Measurements from ENCODE around the gene PTCD1.
"Not testable (repeated sequence)": the region's sequence is repeated elsewhere in the genome, so short reads cannot be mapped to it uniquely, and the experiment has no call there.

The PTCD1 gene

GRCh38 chr7:99387912-99388311 lies 50.7 kb downstream of the PTCD1 start:
- no peak for DNase-seq (ENCODE audit: low read depth in 2 of 3, low spot score in 1 of 3)

DNA sequence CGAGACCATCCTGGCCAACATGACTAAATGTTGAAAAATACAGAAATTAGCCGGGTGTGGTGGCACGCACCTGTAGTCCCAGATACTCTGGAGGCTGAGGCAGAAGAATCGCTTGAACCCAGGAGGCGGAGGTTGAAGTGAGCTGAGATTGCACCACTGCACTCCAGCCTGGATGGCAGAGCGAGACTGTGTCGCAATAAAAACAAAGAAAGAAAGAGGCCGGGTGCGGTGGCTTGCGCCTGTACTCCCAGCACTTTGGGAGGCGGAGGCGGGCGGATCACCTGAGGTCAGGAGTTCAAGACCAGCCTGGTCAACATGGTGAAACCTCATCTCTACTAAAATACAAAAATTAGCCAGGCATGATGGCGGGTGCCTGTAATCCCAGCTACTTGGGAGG lies 51.4 kb downstream of the PTCD1 start:
- DNase-seq (ENCODE audit: low read depth in 2 of 3, low spot score in 1 of 3), result not testable (repeated sequence)

DNA sequence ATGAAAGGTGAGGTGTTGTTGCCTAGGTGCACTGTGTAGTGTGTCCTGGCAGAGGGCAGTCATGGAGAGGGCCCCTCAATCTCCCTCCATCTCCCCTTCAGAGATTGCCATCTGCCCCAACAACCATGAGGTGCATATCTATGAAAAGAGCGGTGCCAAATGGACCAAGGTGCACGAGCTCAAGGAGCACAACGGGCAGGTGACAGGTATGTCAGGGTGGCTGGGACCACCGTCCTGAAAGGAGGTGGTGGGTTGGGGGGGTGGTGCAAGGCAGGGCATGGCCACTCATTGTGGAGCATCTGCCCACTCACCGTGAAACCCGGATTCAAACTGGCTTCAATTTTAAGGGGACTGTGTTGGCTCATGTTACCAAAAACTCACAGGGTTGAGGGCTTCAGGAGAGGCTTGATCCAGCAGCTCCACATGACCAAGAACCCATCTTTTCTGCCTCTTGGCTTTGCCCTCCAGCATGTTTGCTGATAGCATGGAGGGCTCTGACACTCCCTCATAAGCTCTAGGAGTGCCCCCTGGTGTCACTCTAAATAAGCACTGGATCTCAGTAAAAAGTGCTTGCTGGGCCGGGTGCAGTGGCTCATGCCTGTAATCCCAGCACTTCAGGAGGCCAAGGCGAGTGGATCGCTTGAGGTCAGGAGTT lies 51.9 kb downstream of the PTCD1 start:
- DNase-seq (ENCODE audit: low read depth in 2 of 3, low spot score in 1 of 3), result no peak

GRCh38 chr7:99385564-99385963 lies 53.0 kb downstream of the PTCD1 start:
- no peak for DNase-seq (ENCODE audit: low read depth in 2 of 3, low spot score in 1 of 3)

GRCh38 chr7:99384523-99384922 lies 54.1 kb downstream of the PTCD1 start:
- no peak for DNase-seq (ENCODE audit: low read depth in 2 of 3, low spot score in 1 of 3)

- DNase-seq (ENCODE audit: low read depth in 2 of 3, low spot score in 1 of 3), result no peak
These were observed 54.7 kb downstream of the PTCD1 start for GRCh38 chr7:99383791-99384370.

DNA sequence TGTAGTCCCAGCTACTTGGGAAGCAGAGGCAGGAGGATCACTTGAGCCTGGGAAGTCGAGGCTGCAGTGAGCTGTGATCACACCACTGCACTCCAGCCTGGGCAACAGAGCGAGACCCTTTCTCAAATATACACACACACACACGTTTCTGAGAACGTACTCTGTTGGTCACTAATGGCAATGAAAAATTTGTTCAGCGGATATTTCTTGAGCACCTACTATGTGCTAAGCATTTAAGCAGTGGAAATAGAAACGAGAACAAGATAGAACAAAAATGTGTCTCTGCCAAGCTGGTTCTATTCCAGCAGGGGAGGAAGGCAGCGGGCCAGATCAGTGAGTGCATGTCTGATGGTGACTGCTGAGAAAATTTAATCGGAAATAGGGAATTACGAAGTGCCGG lies 55.4 kb downstream of the PTCD1 start:
- no peak for DNase-seq (ENCODE audit: low read depth in 2 of 3, low spot score in 1 of 3)

- DNase-seq (ENCODE audit: low read depth in 2 of 3, low spot score in 1 of 3), result no peak
These were observed 56.9 kb downstream of the PTCD1 start for GRCh38 chr7:99381664-99382075.

DNA sequence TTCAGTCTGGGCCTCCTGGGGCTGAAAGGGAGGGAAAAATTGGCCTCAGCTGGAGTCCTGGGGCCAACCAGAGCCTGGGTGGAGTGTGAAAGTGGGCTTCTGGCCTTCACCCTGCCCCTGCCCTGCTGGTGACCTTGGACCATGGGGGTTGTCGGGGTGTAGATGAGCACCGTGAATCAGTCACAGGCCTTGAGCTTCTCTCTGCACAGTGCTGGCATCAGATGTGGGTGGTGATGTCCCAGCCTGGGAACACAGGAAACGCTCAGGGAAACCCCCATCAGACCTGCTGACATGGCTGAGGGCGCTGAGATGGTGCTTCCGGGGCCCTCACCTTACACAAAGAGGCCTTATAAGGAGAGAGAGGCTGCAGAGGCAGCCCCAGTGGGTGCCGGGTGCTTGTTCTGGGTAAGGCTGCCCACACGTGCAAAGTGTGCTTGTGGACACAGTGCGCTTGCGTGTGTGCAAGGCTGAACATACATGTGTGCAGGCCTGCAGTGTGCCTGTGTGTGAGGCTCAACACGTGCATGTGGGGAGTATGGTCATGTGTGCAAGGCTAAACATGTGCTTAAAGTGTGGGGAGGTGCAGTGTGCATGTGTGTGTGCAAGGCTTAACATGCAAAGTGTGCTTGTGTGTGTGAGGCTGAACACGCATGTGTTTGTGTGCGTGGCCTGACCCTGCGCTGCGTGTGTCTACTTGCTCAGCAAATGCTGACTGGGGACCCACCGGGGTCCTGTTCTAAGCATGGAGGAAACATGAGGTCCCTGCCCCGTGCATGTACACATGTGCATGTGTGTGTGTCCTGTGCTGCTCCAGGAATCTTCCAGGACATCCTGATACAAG lies 57.6 kb downstream of the PTCD1 start:
- DNase-seq (ENCODE audit: low read depth in 2 of 3, low spot score in 1 of 3), result peak; percentile 83 to 89 (median 84)

GRCh38 chr7:99380032-99380822 lies 58.4 kb downstream of the PTCD1 start:
- peak; percentile 32 to 49 (median 37) for DNase-seq (ENCODE audit: low read depth in 2 of 3, low spot score in 1 of 3)

- DNase-seq (ENCODE audit: low read depth in 2 of 3, low spot score in 1 of 3), result peak in 1 of 3 donors; percentile 22
These were observed 58.9 kb downstream of the PTCD1 start for GRCh38 chr7:99379693-99380031.

DNA sequence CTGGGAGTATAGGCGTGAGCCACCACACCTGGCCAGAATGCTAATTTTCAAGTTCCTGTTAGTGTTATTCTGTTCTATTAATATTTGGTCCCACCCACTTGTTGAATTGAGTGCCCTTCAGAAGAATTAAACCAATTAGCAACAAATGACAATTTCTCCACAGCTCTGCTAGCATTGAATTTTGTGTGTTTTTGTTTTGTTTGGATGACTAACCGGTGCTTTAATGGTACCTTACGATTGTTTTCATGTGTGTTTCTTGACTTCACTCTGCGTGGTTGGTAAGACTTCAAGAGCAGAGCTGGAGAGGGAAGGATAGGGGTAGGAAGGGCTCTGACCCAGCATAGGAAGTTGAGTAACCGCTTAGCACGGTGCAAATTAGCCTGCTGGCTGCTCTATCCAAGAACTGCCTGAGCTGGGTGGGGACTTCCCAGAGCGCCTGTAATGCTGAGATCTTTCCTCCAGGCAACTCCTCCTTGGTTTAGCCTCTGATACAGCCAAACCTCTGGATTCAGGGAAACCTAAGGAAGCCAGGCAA lies 59.5 kb downstream of the PTCD1 start:
- DNase-seq (ENCODE audit: low read depth in 2 of 3, low spot score in 1 of 3), result peak; percentile 30 to 45 (median 33)

DNA sequence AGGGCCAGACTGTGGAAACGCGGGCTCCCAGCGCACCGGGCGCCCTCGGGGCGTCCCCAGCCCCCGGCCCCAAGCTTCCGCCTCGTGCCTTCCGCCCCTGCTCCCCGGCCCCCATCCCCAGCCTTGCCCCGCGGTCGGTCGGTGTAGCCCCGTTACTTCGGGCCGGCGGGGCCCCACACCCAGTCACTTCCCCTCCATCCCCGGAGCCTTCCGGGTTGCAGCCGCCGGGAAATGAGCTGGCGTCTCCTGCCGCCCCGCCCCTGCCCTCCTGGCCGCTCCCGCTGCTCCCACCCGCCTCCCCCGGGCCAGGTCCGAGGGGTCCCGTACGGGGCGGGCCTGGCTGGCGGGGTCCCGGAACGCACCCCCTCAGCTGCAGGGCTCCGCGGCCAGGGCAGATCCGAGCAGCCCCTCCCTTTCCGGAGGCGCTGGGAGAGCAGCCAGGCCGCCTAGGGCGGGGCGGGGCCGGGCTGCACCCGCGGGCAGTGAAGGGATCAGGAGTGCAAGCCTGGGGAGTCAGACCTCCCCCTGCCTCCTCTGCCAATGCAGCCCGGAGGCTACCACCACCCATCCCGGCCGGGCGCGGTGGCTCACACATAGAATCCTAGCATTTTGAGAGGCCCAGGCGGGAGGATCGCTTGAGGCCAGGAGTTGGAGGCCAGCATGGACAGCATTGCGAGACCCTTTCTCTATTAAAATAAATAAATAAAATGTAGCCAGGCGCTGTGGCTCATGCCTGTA lies 63.4 kb downstream of the PTCD1 start:
- DNase-seq (ENCODE audit: low read depth in 2 of 3, low spot score in 1 of 3), result peak; percentile 39 to 66 (median 54)

DNA sequence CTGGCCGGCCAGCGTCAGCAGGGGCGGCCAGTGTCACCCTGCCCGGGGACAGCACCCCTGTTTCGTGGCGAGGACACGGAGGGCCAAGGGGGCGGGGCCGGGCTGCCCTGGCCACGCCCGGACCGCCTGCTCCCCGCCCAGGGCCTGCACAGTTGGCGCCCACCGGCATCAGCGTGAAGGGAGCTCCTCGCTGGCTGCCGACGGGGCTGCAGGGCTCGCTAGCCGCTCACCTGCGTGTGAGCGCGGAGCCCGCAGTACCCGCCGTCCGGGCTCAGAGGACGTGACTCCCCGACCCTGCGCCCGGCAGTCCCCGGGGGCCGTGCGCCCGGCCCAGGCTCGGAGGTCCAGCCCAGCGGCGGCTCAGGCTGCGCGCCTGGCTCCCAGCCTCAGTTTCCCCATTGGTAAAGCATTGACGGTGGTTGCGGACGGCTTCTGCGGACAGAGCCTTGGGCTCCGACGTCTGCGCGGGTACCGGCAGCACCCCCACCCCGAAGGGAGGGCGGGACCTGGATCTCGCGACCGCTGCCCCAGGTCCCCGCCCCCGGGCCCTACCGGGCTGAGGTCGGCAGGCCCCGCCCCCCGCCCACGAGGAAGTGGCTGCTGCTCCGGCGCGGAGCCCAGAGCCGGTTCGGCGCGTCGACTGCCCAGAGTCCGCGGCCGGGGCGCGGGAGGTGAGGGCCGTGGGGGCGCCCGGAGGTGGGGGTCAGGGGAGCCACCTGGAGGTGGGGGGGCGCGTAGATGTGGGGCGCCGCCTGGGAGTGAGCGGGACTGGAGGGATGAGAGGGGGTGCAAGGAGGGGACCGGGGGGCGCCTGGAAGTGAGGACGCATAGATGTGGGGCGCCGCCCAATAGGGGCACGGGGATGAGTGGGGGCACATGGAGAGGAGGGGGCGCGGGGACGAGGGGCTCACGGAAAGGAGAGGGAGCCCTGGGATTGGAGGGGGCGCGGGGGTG lies 64.2 kb downstream of the PTCD1 start, which contains the start of gene ARPC1B:
Gene ARPC1B, plus strand, starts transcription at position 620 of the 954 bp plus-strand sequence. CDS start 10,985 bp downstream, outside the sequence.
- peak; percentile 75 to 88 (median 79) for DNase-seq (ENCODE audit: low read depth in 2 of 3, low spot score in 1 of 3)

DNA sequence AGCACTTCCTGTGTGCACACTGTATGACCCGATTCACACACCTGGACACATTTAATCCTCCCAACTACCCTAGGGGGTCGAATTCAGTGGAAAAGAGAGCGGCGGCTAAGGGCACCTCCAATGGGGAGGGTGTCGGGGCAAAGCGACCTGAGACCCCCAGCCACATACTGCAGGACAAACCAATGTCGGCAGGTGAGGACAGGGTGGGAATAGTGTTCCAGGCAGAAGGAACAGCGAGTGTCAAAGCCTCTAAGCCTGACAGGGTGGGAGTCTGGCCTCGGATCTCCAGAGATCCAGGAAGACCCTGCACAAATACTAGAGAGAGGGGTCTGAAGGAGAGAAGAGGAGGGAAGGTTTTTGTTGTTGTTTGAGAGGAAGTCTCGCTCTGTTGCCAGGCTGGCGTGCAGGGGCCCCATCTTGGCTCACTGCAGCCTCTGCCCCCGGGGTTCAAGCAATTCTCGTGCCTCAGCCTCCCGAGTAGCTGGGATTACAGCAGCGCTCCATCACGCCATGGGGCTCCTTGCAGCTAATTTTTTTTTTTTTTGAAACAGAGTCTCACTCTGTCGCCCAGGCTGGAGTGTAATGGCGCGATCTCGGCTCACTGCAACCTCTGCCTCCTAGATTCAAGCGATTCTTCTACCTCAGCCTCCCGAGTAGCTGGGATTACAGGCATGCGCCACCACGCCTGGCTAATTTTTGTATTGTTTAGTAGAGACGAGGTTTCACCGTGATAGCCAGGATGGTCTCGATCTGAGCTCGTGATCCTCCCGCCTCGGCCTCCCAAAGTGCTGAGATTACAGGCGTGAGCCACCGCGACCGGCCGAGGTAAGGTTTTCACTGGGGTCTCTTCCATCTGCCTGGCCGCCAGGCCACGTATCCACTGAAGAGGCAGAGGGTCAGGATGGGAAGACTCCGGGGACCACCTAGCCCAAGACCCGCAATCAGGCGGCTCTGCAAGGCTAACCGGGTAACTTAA lies 65.2 kb downstream of the PTCD1 start:
- DNase-seq (ENCODE audit: low read depth in 2 of 3, low spot score in 1 of 3), result no peak

DNA sequence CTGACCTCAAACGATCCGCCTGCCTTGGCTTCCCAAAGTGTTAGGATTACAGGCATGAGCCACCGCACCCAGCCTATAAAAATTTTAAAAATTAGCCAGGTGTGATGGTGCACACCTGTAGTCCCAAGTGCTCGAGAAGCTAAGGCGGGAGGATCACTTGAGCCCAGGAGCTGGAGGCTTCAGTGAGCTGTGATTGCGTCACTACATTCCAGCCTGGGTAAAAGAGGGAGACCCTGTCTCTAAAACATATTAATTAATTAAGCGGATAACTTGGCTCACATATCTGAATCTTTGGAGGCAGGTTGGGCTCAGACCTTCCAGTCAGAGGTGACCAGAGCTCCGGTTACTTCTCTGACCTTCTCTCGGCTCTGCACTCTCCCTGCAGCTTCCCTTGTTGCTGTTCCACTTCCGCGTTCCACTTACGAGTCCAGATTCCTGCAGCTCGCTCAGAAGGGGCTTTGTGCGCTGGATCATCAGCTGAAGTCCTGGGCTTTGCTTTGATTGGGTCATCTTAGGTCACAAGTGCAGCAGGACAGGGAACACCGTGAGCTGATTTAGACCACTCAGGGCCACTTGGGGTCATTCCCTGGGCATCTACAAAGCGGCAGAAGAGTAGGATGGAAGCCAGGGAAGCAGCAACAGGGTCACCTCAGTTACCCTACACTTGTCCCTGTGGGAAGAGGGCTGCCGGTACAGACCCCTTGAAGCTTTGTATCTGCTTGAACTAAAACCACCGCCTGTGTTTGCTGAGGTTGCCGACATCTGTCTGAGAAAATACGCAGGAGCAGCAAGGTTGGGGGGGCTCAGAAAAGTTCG lies 66.1 kb downstream of the PTCD1 start:
- no peak for DNase-seq (ENCODE audit: low read depth in 2 of 3, low spot score in 1 of 3)

DNA sequence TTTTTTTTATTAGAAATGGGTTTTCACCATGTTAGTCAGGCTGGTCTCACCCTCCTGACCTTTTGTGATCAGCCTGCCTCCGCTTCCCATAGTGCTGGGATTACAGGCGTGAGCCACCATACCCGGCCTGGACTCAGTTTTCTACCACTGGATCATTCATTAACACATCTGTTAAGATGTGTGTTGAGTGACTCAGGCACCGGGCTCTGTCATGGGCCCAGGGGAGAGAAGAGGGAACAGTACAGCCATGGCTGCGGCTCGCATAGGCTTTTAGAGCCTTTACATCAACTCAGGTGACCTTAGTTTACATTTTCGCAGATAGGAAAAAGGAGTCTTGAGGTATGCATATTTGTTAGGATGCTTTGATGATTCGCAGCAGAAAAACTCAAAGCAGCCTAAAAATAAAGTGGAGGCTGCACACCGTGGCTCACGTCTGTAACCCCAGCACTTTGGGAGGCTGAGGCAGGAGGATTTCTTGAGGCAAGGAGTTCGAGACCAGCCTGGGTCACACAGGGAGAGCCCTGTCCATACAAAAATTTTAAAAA lies 67.2 kb downstream of the PTCD1 start:
- no peak for DNase-seq (ENCODE audit: low read depth in 2 of 3, low spot score in 1 of 3)
